A549 (cell line): ENCODE data around the gene PON2. TPM values are rescaled to one million over a fixed set of nuclear protein-coding genes. Genes with fewer than 3 reads are reported as not detected.
A peak's percentile ranks its signal among the peaks of the same experiment; 100 is the strongest.

Source experiments
- ATAC-seq, 2 experiments: fragments of 200-7000 bp in 1 of 2; fragments of >200 bp in 1 of 2; cut with Nextera tagmentation in 1 of 2; cut with Tn5 transposase in 1 of 2; 3 replicates each; pipeline versions ENCODE4 v1.8.0 to v1.9.1; 2018 to 2020; ENCODE audit warnings: mild to moderate bottlenecking in 1 of 2, moderate library complexity in 1 of 2
- CTCF ChIA-PET: fragments of 300-600 bp; sonication (Branson Sonifier 250); formaldehyde crosslinking; extraction: SDS; loops from one replicate; lab custom pipeline; 2021; ENCODE audit warnings: antibody characterized with exemption, inconsistent platforms; lab: Yijun Ruan, JAX
- POLR2A ChIA-PET: fragments of 350-600 bp; formaldehyde crosslinking; extraction: SDS; loops from one replicate; lab custom pipeline; 2021; ENCODE audit warnings: antibody characterized with exemption, inconsistent platforms; lab: Yijun Ruan, JAX
- DNase-seq, 2 experiments: peaks; one replicate each; pipeline versions ENCODE4 v3.0.0 to v3.0.0-alpha.2; 2011 to 2016; ENCODE audit warnings: low read depth in 1 of 2, low spot score in 1 of 2
- FAIRE-seq: peaks from 2 replicates; lab custom pipeline; 2011; peaks lifted over from hg19 to GRCh38; lab: Jason Lieb, UNC
- H3K27ac ChIP-seq, 2 experiments: fragments of >200 bp; sonication (Bioruptor Twin); formaldehyde crosslinking; 3 replicates each; pipeline ENCODE4 v1.5.1; 2016 to 2017
- H3K4me1 ChIP-seq: fragments of >200 bp; sonication (Bioruptor Twin); formaldehyde crosslinking; 3 replicates; pipeline ENCODE4 v1.6.1; 2016
- H3K4me2 ChIP-seq: fragments of >200 bp; sonication (Bioruptor Twin); formaldehyde crosslinking; 3 replicates; pipeline ENCODE4 v1.6.1; 2016
- H3K4me3 ChIP-seq: fragments of >200 bp; sonication (Bioruptor Twin); formaldehyde crosslinking; 3 replicates; pipeline ENCODE4 v1.5.1; 2016
- H3K9me3 ChIP-seq: fragments of >200 bp; sonication (Bioruptor Twin); formaldehyde crosslinking; 3 replicates; pipeline ENCODE4 v1.6.1; 2016
- CBX2 ChIP-seq: fragments of 200-600 bp; sonication (generic); IDR thresholded peaks from 2 replicates; pipeline ENCODE4 v1.6.1; 2016; ENCODE audit warnings: low read depth, mild to moderate bottlenecking, borderline replicate concordance
- CEBPB ChIP-seq, 2 experiments: fragments of >200 bp in 1 of 2; sonication (Bioruptor Twin) in 1 of 2; formaldehyde crosslinking in 1 of 2; IDR thresholded peaks; 2 replicates each; pipeline ENCODE4 v1.6.1; 2012 to 2016
- CHD2 ChIP-seq: fragments of 150-350 bp; IDR thresholded peaks from 2 replicates; pipeline ENCODE4 v1.6.1; 2014; ENCODE audit warnings: low read length; ENCODE audit not compliant: partially characterized antibody
- EHMT2 ChIP-seq: fragments of 200-600 bp; sonication (generic); IDR thresholded peaks from 2 replicates; pipeline ENCODE4 v1.6.1; 2016; ENCODE audit warnings: antibody characterized with exemption, low read depth, mild to moderate bottlenecking, moderate library complexity
- FOSB ChIP-seq: fragments of 250-450 bp; sonication (Bioruptor Pico); IDR thresholded peaks from 2 replicates; pipeline ENCODE4 v1.5.0; 2020; ENCODE audit warnings: mild to moderate bottlenecking, moderate library complexity
- FOSL2 ChIP-seq, 2 experiments: fragments of 450-650 bp in 1 of 2; fragments of >200 bp in 1 of 2; sonication (Bioruptor Twin) in 1 of 2; formaldehyde crosslinking; IDR thresholded peaks; 2 replicates each; pipeline versions ENCODE4 v1.5.0 to v1.6.1; 2016 to 2020; ENCODE audit warnings: mild to moderate bottlenecking in 1 of 2, moderate library complexity in 1 of 2
- HDAC2 ChIP-seq: fragments of 200-600 bp; sonication (generic); IDR thresholded peaks from 2 replicates; pipeline ENCODE4 v1.6.1; 2016
- HEYL ChIP-seq: fragments of 250-450 bp; sonication (Bioruptor Pico); IDR thresholded peaks from 2 replicates; pipeline ENCODE4 v1.8.0; 2021; ENCODE audit warnings: mild to moderate bottlenecking, moderate library complexity
- HMGXB4 ChIP-seq: fragments of 250-450 bp; sonication (Bioruptor Pico); IDR thresholded peaks from 2 replicates; pipeline ENCODE4 v1.5.0; 2021; ENCODE audit warnings: mild to moderate bottlenecking, moderate library complexity, borderline replicate concordance
- HOXA7 ChIP-seq: fragments of 250-450 bp; sonication (Bioruptor Pico); IDR thresholded peaks from 2 replicates; pipeline ENCODE4 v1.5.0; 2020; ENCODE audit warnings: mild to moderate bottlenecking, moderate library complexity
- HOXB13 ChIP-seq: fragments of 250-450 bp; sonication (Bioruptor Pico); IDR thresholded peaks from 2 replicates; pipeline ENCODE4 v1.5.0; 2020; ENCODE audit warnings: low read depth, mild to moderate bottlenecking, moderate library complexity
- HOXB5 ChIP-seq: fragments of 250-450 bp; sonication (Bioruptor Pico); IDR thresholded peaks from 2 replicates; pipeline ENCODE4 v1.5.0; 2020; ENCODE audit warnings: mild to moderate bottlenecking, moderate library complexity
- JUN ChIP-seq, 2 experiments: fragments of >200 bp; sonication (Bioruptor Twin); formaldehyde crosslinking; IDR thresholded peaks; 2 replicates in 1 of 2; 3 replicates in 1 of 2; pipeline ENCODE4 v1.6.1; 2016 to 2017
- JUNB ChIP-seq: fragments of >200 bp; sonication (Bioruptor Twin); formaldehyde crosslinking; IDR thresholded peaks from 2 replicates; pipeline ENCODE4 v1.6.1; 2016
- KDM1A ChIP-seq: fragments of 200-600 bp; sonication (generic); IDR thresholded peaks from 2 replicates; pipeline ENCODE4 v1.6.1; 2016; ENCODE audit warnings: low read depth, mild to moderate bottlenecking
- MAFK ChIP-seq: fragments of 450-650 bp; IDR thresholded peaks from 2 replicates; pipeline ENCODE4 v1.6.1; 2014; ENCODE audit not compliant: partially characterized antibody
- MAX ChIP-seq: IDR thresholded peaks from 2 replicates; pipeline ENCODE4 v1.6.1; 2012
- NPAS2 ChIP-seq: fragments of 250-450 bp; sonication (Bioruptor Pico); IDR thresholded peaks from 2 replicates; pipeline ENCODE4 v1.8.0; 2022; ENCODE audit warnings: mild to moderate bottlenecking, moderate library complexity, borderline replicate concordance
- NR3C1 ChIP-seq: fragments of >200 bp; sonication (Bioruptor Twin); formaldehyde crosslinking; IDR thresholded peaks from 3 replicates; pipeline ENCODE4 v1.6.1; 2017
- PBX3 ChIP-seq: IDR thresholded peaks from 2 replicates; pipeline ENCODE4 v1.6.1; 2012
- PHF8 ChIP-seq: fragments of 200-600 bp; sonication (generic); IDR thresholded peaks from 2 replicates; pipeline ENCODE4 v1.6.1; 2016; ENCODE audit warnings: low read depth, mild to moderate bottlenecking, antibody characterized with exemption, moderate library complexity, borderline replicate concordance
- RAD21 ChIP-seq, 2 experiments: fragments of >200 bp in 1 of 2; sonication (Bioruptor Twin) in 1 of 2; formaldehyde crosslinking in 1 of 2; IDR thresholded peaks in 1 of 2; conservative IDR thresholded peaks in 1 of 2; 2 replicates in 1 of 2; 3 replicates in 1 of 2; pipeline ENCODE4 v1.6.1; 2012 to 2018; ENCODE audit warnings: inconsistent platforms in 1 of 2
- RCOR1 ChIP-seq: fragments of 150-350 bp; IDR thresholded peaks from 2 replicates; pipeline ENCODE4 v1.6.1; 2014; ENCODE audit warnings: antibody characterized with exemption, low read length, low read depth
- RFX5 ChIP-seq: fragments of 450-650 bp; IDR thresholded peaks from 2 replicates; pipeline ENCODE4 v1.7.1; 2014; ENCODE audit warnings: antibody characterized with exemption, mild to moderate bottlenecking, moderate library complexity
- RNF2 ChIP-seq: fragments of 200-600 bp; sonication (generic); IDR thresholded peaks from 2 replicates; pipeline ENCODE4 v1.6.1; 2016; ENCODE audit warnings: low read depth, mild to moderate bottlenecking, antibody characterized with exemption, moderate library complexity, borderline replicate concordance
- SMC3 ChIP-seq: fragments of >200 bp; sonication (Bioruptor Twin); formaldehyde crosslinking; IDR thresholded peaks from 3 replicates; pipeline ENCODE4 v1.6.1; 2018; ENCODE audit warnings: inconsistent platforms
- SREBF2 ChIP-seq: fragments of 450-650 bp; IDR thresholded peaks from 2 replicates; pipeline ENCODE4 v1.6.1; 2014; ENCODE audit warnings: mild to moderate bottlenecking, moderate library complexity
- TFCP2L1 ChIP-seq: fragments of 250-450 bp; sonication (Bioruptor Pico); IDR thresholded peaks from 2 replicates; pipeline ENCODE4 v1.5.0; 2021; ENCODE audit warnings: mild to moderate bottlenecking
- ZFP36 ChIP-seq: fragments of 450-650 bp; IDR thresholded peaks from 2 replicates; pipeline ENCODE4 v1.6.1; 2014; ENCODE audit warnings: borderline replicate concordance; ENCODE audit not compliant: partially characterized antibody
- ZNF302 ChIP-seq: fragments of 250-450 bp; sonication (Bioruptor Pico); IDR thresholded peaks from 2 replicates; pipeline ENCODE4 v1.9.0; 2021; ENCODE audit warnings: inconsistent platforms, mild to moderate bottlenecking, moderate library complexity
- WGBS: methylation state at CpG from one replicate; pipeline ENCODE4 v1.1.6; 2017; ENCODE audit errors: missing lambda C conversion rate; 5-methylcytosine and 5-hydroxymethylcytosine counted together
- polyA plus RNA-seq, 4 experiments: library from polyadenylated mRNA; depleted of rRNA in 3 of 4; stranded (reverse); fragments of >200 nt; fragmentation: RNase III in 1 of 4; extraction: RNeasy Plus Mini Kit Qiagen cat#74134 plus additional on column Dnase treatment in 1 of 4; gene quantifications; 2 replicates in 3 of 4; 3 replicates in 1 of 4; pipeline ENCODE4 v1.2.3, GENCODE V29; 2011 to 2017

The PON2 gene
- polyA plus RNA-seq, 2 of the 4 experiments (the other 2 are of a cell fraction), result 395 to 829 TPM

GRCh38 chr7:95433952-95434556, 774 bp downstream of the PON2 start (continued):
- TF ChIP-seq FOSL2 (IDR thresholded peaks at IDR 0.05) (no peak), FOSL2 (CRISPR knock-in tag; IDR thresholded peaks at IDR 0.05) (no peak), PHF8 (no peak), CBX2 (no peak), HOXA7 (CRISPR knock-in tag) (no peak), RNF2 (no peak), JUNB (no peak), NR3C1 (no peak), NPAS2 (no peak), EHMT2 (no peak)

- 53% methylated on average over 1 of the region's 1 CpG for WGBS
- Histone ChIP-seq H3K4me1 (peaks cover 75% of the 10 kb centered on the region), H3K4me2 (peak overlapping the region; percentile 90), H3K4me3 (peak overlapping the region; percentile 65), H3K9me3 (no peaks in the 10 kb centered on the region), H3K27ac (peak overlapping the region; percentile 96 to 98)
- TF ChIP-seq HDAC2 (peak; percentile 41; the same call in 1 of the 2 replicates), CEBPB (IDR thresholded peaks at IDR 0.05) (no peak), JUN (IDR thresholded peaks at IDR 0.05) (no peak), RCOR1 (no peak)
- ATAC-seq, result no peak
- ChIA-PET POLR2A (no interaction called here), CTCF (interaction anchor here (1.9 kb wide), 2 partner anchors 37 to 44 kb away, joined by 10 to 15 read pairs; partner anchors contain the start of gene PON3)
- no peak for DNase-seq
- no peak for FAIRE-seq
These were observed 1.7 kb downstream of the PON2 start for GRCh38 chr7:95433129-95433528.

GRCh38 chr7:95432606-95433005, 2.2 kb downstream of the PON2 start:
- 62% methylated on average over 2 of the region's 2 CpGs for WGBS
- TF ChIP-seq FOSB (no peak), KDM1A (no peak), HOXB5 (CRISPR knock-in tag) (no peak), HOXB13 (CRISPR knock-in tag) (0 out of 2 replicates have a peak, but pooled peaks have one; percentile 27), HEYL (CRISPR knock-in tag) (no peak), PBX3 (no peak), RNF2 (no peak), TFCP2L1 (CRISPR knock-in tag) (no peak), NR3C1 (no peak)
- TF ChIP-seq, all 56 proteins: peak for 1
- ATAC-seq, result no peak
- ChIA-PET CTCF (interaction anchor here (1.9 kb wide), 2 partner anchors 37 to 45 kb away, joined by 10 to 15 read pairs; partner anchors contain the start of gene PON3), POLR2A (interaction anchor here (1.2 kb wide), 1 partner anchor 9 kb away, joined by 4 read pairs; no protein-coding TSS in a partner anchor)
- peak overlapping the region; percentile 90 for H3K4me2 ChIP-seq
- H3K4me3 ChIP-seq, result peak overlapping the region; percentile 65
- no peak for FAIRE-seq
- no peak for DNase-seq
- H3K9me3 ChIP-seq, result no peaks in the 10 kb centered on the region
- peak overlapping the region; percentile 96 to 98 for H3K27ac ChIP-seq
- peaks cover 75% of the 10 kb centered on the region for H3K4me1 ChIP-seq

GRCh38 chr7:95430864-95431263, 4.0 kb downstream of the PON2 start:
- Histone ChIP-seq H3K4me1 (peaks cover 75% of the 10 kb centered on the region), H3K27ac (peak overlapping the region; percentile 96 to 98), H3K4me3 (peak overlapping the region; percentile 65; the same call in 1 of the 3 replicates), H3K9me3 (no peaks in the 10 kb centered on the region), H3K4me2 (peak overlapping the region; percentile 90)
- DNase-seq (peak; percentile 87 to 98), ATAC-seq (peak; percentile 72 to 75), FAIRE-seq (peak; percentile 49)
- CTCF ChIA-PET, result interaction anchor here (1.2 to 4.5 kb wide), 3 partner anchors 15 to 46 kb away, joined by 3 to 31 read pairs (median 18); partner anchors contain the start of gene PON3
- 0% methylated on average over 2 of the region's 2 CpGs for WGBS
- POLR2A ChIA-PET, result interaction anchor here (0.8 to 1.0 kb wide), 3 partner anchors 10 to 70 kb away, joined by 3 to 7 read pairs (median 4); no protein-coding TSS in a partner anchor
- TF ChIP-seq HOXB13 (CRISPR knock-in tag), result peak; percentile 79; the same call in 1 of the 2 replicates
- TF ChIP-seq CHD2, result no peak
- TF ChIP-seq RNF2, result no peak
- TF ChIP-seq TFCP2L1 (CRISPR knock-in tag), result no peak
- TF ChIP-seq CEBPB (IDR thresholded peaks at IDR 0.05), result peak; percentile 95 to 98
- no peak for TF ChIP-seq MAFK
- peak in 1 of 2 experiments; percentile 51; a peak in 3 of 5 replicates for TF ChIP-seq RAD21 (conservative IDR thresholded peaks at IDR 0.05 in 1 of 2, IDR thresholded peaks at IDR 0.05 in 1 of 2)
- peak; percentile 96 for TF ChIP-seq MAX
- TF ChIP-seq HMGXB4 (CRISPR knock-in tag), result no peak
- TF ChIP-seq PHF8, result no peak
- TF ChIP-seq SREBF2, result no peak
- TF ChIP-seq SMC3, result peak; percentile 46; the same call in 2 of the 3 replicates
- TF ChIP-seq ZNF302 (CRISPR knock-in tag), result 0 out of 2 replicates have a peak, but pooled peaks have one; percentile 44
- no peak for TF ChIP-seq ZFP36
- no peak for TF ChIP-seq RFX5
